Body of pancreas (tissue), 4 donors: Measurements from ENCODE around the gene PPP1R9A.

Experiments
- POLR2A ChIP-seq, 3 donors: fragments of 450-650 bp; IDR thresholded peaks; one replicate each; pipeline ENCODE4 v1.6.1; 2016; ENCODE audit warnings: antibody characterized with exemption in 3 of 3, mild to moderate bottlenecking in 2 of 3
- TF ChIP-seq, protein P1 (sequence below), 7 experiments: fragments of 450-650 bp in 4 of 7; fragments of 200-600 bp in 3 of 7; sonication (generic) in 3 of 7; IDR thresholded peaks; one replicate each; pipeline ENCODE4 v1.5.1; 2016 to 2019; ENCODE audit warnings: antibody characterized with exemption in 7 of 7

DNA sequence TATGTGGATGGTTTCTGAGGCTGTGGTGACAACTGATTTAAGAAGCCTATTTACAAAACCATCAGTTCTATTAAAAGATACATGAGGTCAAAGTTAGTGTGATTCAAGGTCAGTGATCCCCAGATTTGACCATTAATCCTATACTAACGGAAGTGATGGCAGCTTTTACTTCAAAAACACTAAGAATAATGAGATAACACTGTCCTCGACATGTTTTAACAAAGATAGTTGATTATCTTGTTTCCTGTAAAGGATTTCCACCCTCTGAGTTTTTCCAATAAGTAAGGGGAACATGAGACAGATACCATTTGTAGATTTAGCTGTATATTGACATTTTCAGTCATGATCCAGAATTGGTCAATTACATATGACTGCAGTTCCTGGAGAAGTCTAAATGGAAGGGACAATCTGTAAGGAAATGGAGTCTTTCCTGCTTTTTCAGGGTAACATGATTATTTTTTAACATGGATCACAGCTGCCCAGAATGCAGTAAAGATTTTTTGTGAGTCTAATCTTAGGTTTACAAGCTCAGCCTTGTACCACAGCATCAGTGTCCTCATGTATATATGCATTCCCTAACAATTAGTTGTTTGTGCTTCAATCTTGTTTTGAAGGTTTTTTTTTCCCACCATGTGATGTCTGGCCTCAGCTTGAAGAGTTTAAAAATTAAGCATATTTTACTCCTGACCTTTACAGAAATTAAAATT, 188.0 kb downstream of the PPP1R9A start:
- TF ChIP-seq, protein P1, sequence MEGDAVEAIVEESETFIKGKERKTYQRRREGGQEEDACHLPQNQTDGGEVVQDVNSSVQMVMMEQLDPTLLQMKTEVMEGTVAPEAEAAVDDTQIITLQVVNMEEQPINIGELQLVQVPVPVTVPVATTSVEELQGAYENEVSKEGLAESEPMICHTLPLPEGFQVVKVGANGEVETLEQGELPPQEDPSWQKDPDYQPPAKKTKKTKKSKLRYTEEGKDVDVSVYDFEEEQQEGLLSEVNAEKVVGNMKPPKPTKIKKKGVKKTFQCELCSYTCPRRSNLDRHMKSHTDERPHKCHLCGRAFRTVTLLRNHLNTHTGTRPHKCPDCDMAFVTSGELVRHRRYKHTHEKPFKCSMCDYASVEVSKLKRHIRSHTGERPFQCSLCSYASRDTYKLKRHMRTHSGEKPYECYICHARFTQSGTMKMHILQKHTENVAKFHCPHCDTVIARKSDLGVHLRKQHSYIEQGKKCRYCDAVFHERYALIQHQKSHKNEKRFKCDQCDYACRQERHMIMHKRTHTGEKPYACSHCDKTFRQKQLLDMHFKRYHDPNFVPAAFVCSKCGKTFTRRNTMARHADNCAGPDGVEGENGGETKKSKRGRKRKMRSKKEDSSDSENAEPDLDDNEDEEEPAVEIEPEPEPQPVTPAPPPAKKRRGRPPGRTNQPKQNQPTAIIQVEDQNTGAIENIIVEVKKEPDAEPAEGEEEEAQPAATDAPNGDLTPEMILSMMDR (IDR thresholded peaks at IDR 0.05): no peak
- no peak for TF ChIP-seq POLR2A (IDR thresholded peaks at IDR 0.05)
